ENCODE data around the gene ZNF17. TPM values are rescaled to one million over a fixed set of nuclear protein-coding genes. Genes with fewer than 3 reads are reported as not detected.
A peak's percentile ranks its signal among the peaks of the same experiment; 100 is the strongest.

The ZNF17 gene
- total RNA-seq: 10 to 100 TPM; 10.8 to 14.5 TPM

DNA sequence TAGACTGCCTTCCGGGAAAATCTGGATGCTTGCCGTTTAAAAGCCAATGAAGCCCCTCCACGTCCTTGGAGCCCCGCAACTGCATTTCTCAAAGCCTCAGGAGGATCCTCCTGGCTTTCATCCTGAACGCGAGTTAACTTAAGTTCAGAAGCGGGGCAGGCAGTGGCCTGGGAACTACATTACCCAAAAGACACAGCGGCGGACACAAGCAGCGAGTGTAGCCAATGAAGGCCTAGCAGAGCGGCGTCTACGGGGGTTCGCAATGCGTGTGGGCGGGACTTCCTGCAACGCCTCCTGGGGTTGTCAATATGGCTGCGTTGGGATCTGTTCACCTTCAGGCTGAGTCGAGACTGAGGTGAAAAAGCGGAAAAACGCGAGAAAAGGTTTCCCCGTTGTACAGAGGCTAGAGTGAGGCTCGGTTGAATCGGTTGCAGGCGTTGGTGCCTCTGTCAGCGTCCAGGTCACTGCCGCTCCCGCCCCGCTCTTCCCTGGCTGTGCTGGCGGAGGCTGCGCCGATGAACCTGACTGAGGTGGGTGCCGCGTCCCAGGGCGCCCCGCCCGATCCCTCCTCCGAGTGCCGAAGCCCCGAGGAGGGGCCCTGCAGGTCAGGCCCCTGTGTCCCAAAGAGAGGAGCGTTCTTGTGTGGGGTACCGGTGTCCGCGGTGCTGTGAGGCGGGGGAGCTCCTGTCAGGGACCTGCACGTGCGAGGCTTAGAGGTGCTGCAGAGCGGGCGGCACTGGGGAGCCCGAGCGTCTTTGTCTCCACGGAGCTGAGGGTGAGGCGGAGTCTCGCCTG lies at the start of gene ZNF17:
TSS of gene ZNF17 (plus strand) at position 285 of the 795 bp plus-strand sequence. CDS start 2,455 bp downstream, outside the sequence.
- Histone ChIP-seq H3K27ac (peak within 1 kb of the TSS; percentile 59 to 67), H3K4me1 (replicated peaks) (no peaks in the 10 kb centered on the region), H3K36me3 (no peaks in the 10 kb centered on the region), H3K4me3 (peak within 1 kb of the TSS; percentile 56 to 62), H3K9me3 (no peaks in the 10 kb centered on the region), H3K27me3 (replicated peaks; ENCODE audit: insufficient read depth) (no peaks in the 10 kb centered on the region)
- WGBS: under 1% methylated on average over 55 of the region's 55 CpGs
- peak; percentile 24 for TF ChIP-seq POLR2A (IDR thresholded peaks at IDR 0.05)
- TF ChIP-seq, protein P1, sequence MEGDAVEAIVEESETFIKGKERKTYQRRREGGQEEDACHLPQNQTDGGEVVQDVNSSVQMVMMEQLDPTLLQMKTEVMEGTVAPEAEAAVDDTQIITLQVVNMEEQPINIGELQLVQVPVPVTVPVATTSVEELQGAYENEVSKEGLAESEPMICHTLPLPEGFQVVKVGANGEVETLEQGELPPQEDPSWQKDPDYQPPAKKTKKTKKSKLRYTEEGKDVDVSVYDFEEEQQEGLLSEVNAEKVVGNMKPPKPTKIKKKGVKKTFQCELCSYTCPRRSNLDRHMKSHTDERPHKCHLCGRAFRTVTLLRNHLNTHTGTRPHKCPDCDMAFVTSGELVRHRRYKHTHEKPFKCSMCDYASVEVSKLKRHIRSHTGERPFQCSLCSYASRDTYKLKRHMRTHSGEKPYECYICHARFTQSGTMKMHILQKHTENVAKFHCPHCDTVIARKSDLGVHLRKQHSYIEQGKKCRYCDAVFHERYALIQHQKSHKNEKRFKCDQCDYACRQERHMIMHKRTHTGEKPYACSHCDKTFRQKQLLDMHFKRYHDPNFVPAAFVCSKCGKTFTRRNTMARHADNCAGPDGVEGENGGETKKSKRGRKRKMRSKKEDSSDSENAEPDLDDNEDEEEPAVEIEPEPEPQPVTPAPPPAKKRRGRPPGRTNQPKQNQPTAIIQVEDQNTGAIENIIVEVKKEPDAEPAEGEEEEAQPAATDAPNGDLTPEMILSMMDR (IDR thresholded peaks at IDR 0.05): no peak
- TF ChIP-seq POLR2AphosphoS5 (IDR thresholded peaks at IDR 0.05): peak; percentile 97
- intact Hi-C loops (cut with DNase I): no loop called here
- peak; percentile 95 for DNase-seq (ENCODE audit: low spot score)

DNA sequence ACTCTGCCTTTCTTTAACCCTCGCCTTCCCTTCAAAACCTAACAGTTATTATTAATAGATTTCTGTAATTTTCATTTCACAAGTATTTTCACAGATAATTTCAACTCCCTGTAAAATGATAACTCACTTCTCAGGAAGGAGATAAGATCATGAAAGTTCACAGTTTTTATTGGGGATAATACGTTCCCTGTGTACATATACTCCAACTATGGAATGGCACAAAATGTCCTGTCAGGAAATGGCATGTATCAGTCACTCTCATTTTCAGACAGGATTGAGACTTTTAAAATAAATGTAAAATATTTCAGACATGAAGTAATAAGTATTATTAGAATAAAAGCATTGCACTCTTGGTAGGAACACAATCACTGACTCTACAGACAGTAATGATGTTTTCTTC lies 48.5 kb upstream of the ZNF17 start:
- peaks cover 0 to 1% of the 10 kb centered on the region in 2 donors for H3K36me3 ChIP-seq
- peak overlapping the region in 1 of 2 donors; percentile 90 for H3K4me3 ChIP-seq
- DNase-seq (ENCODE audit: low spot score): no peak
- H3K9me3 ChIP-seq: no peaks in the 10 kb centered on the region
- peak overlapping the region; percentile 94 to 95 for H3K27ac ChIP-seq
- no peaks in the 10 kb centered on the region for H3K4me1 ChIP-seq (replicated peaks)
- WGBS: 45% methylated on average over 2 of the region's 2 CpGs
- TF ChIP-seq, protein P1 (IDR thresholded peaks at IDR 0.05): no peak
- TF ChIP-seq POLR2AphosphoS5 (IDR thresholded peaks at IDR 0.05): peak; percentile 37
- no peaks in the 10 kb centered on the region for H3K27me3 ChIP-seq (replicated peaks; ENCODE audit: insufficient read depth)
- intact Hi-C loops (cut with DNase I): no loop called here

DNA sequence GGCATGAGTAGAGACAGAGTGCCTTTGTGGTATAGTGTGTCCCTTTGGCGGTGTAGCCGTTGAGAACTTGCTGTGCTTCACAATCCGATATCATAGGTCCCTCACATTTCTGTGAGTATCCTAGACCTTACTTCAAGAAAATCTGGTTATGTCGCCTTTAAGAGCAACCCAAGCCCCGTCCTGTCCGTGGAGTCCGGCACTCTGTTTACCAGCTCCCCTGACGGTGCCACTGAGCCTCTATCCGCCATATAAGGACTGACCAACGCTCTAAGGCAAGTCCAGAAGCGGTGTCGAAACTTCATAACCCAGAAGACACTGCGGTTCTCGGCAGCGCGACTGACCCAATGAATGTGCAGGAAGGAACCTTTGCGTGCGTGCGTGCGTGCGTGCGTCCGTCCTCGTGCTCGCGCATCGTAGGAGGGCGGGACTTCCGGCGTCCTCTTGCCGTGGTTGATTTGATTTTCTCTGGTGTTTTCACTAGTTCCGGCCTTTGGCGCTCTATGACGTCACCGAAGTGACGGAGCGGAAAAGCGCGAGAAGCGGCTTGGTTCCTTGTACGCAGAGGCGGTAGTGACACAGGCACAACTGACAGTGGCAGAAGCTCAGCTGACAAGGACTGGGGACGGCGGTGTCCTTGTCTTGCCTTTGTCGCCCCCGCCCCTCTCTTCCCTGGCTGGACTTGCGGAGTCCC lies 47.8 kb upstream of the ZNF17 start, which contains the start of the genes TRAPPC2B and ZNF547:
TSS of gene TRAPPC2B (plus strand) at position 555 of the 691 bp plus-strand sequence. CDS start 1,283 bp downstream, outside the sequence.
TSS of gene ZNF547 (plus strand) at position 555 of the 691 bp plus-strand sequence. CDS start 5,005 bp downstream, outside the sequence.
- Histone ChIP-seq H3K27ac (peak within 1 kb of the TSS; percentile 94 to 95), H3K4me1 (replicated peaks) (no peaks in the 10 kb centered on the region), H3K36me3 (no peaks in the 10 kb centered on the region), H3K9me3 (no peaks in the 10 kb centered on the region), H3K4me3 (peak within 1 kb of the TSS; percentile 78 to 90), H3K27me3 (replicated peaks; ENCODE audit: insufficient read depth) (no peaks in the 10 kb centered on the region)
- intact Hi-C loops (cut with DNase I): no loop called here
- WGBS: under 1% methylated on average over 45 of the region's 47 CpGs
- peak; percentile 99 for DNase-seq (ENCODE audit: low spot score)
- TF ChIP-seq POLR2AphosphoS5 (IDR thresholded peaks at IDR 0.05): peak; percentile 100
- TF ChIP-seq POLR2A (IDR thresholded peaks at IDR 0.05): peak; percentile 51
- TF ChIP-seq, protein P1 (IDR thresholded peaks at IDR 0.05): no peak

DNA sequence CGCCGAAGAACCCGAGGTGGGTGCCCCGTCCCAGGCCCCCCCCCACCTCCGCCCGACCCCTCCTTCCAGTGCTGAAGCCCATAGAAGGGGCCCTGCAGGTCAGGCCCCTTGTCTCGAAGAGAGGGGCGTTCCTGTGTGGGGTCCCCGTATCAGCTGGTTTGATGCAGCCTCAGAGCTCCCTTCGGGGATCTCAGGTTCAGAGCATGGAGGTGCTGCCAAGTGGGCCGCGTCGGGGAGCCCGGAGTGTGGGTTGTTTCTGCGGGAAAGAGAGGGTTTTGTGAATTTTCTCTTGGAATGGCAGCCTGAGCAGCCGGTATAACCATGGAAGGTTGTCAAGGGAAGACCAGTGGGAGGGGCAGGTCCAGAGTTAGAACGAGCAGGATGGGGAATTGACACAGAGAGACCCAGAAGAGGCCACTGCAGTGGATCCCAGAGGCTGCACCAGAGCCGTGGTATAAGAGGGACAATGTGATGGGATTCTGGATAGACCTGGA lies 47.2 kb upstream of the ZNF17 start:
- TF ChIP-seq, protein P1 (IDR thresholded peaks at IDR 0.05): no peak
- TF ChIP-seq POLR2AphosphoS5 (IDR thresholded peaks at IDR 0.05): no peak
- no peak for TF ChIP-seq POLR2A (IDR thresholded peaks at IDR 0.05)
- Histone ChIP-seq H3K4me3 (peak overlapping the region; percentile 78 to 90), H3K4me1 (replicated peaks) (no peaks in the 10 kb centered on the region), H3K36me3 (no peaks in the 10 kb centered on the region), H3K27ac (peak overlapping the region; percentile 94 to 95), H3K27me3 (replicated peaks; ENCODE audit: insufficient read depth) (no peaks in the 10 kb centered on the region), H3K9me3 (no peaks in the 10 kb centered on the region)
- intact Hi-C loops (cut with DNase I): no loop called here
- no peak for DNase-seq (ENCODE audit: low spot score)
- 2% methylated on average over 17 of the region's 18 CpGs for WGBS

Data from prostate gland (tissue), 2 donors.